SK-N-SH (cell line): Measurements from ENCODE around the gene CNTNAP2.

Source experiments
- CTCF ChIP-seq: fragments of 200-600 bp; sonication (generic); IDR thresholded peaks from 2 replicates; pipeline ENCODE4 v1.6.1; 2017; ENCODE audit warnings: antibody characterized with exemption, mild to moderate bottlenecking, moderate library complexity
- POLR2AphosphoS5 ChIP-seq: IDR thresholded peaks from 2 replicates; pipeline ENCODE4 v1.6.1; 2012; ENCODE audit warnings: low read depth, low read length
- REST ChIP-seq: IDR thresholded peaks from 2 replicates; pipeline ENCODE4 v1.6.1; 2012; ENCODE audit warnings: mild to moderate bottlenecking, low read depth, low read length, moderate library complexity
- RXRA ChIP-seq: IDR thresholded peaks from 2 replicates; pipeline ENCODE4 v1.4.0; 2012; ENCODE audit warnings: low read depth, mild to moderate bottlenecking, borderline replicate concordance
- SIN3A ChIP-seq: IDR thresholded peaks from 2 replicates; pipeline ENCODE4 v1.6.1; 2012; ENCODE audit warnings: low read depth, mild to moderate bottlenecking, low read length, moderate library complexity, borderline replicate concordance

- TF ChIP-seq SIN3A: no peak
- TF ChIP-seq REST: no peak
- no peak for TF ChIP-seq CTCF
- TF ChIP-seq POLR2AphosphoS5: no peak
- TF ChIP-seq RXRA: no peak
Measured at GRCh38 chr7:146387140-146387539, 270.5 kb downstream of the CNTNAP2 start.
